Prostate gland (tissue), 2 donors: ENCODE results near the gene ZHX3.

ENCODE experiments used
- POLR2A ChIP-seq: fragments of 450-650 bp; IDR thresholded peaks from one replicate; pipeline ENCODE4 v1.6.1; 2016; ENCODE audit warnings: antibody characterized with exemption, mild to moderate bottlenecking
- POLR2AphosphoS5 ChIP-seq: sonication (generic); formaldehyde crosslinking; IDR thresholded peaks from one replicate; pipeline ENCODE4 v1.6.1; 2017; ENCODE audit warnings: antibody characterized with exemption
- TF ChIP-seq, protein P1 (sequence below), 4 experiments: fragments of 200-600 bp in 2 of 4; fragments of 450-650 bp in 2 of 4; sonication (generic) in 2 of 4; IDR thresholded peaks; 1 replicate in 3 of 4; 2 replicates in 1 of 4; pipeline ENCODE4 v1.5.1; 2016 to 2019; ENCODE audit warnings: antibody characterized with exemption in 4 of 4, mild to moderate bottlenecking in 2 of 4, moderate library complexity in 2 of 4

DNA sequence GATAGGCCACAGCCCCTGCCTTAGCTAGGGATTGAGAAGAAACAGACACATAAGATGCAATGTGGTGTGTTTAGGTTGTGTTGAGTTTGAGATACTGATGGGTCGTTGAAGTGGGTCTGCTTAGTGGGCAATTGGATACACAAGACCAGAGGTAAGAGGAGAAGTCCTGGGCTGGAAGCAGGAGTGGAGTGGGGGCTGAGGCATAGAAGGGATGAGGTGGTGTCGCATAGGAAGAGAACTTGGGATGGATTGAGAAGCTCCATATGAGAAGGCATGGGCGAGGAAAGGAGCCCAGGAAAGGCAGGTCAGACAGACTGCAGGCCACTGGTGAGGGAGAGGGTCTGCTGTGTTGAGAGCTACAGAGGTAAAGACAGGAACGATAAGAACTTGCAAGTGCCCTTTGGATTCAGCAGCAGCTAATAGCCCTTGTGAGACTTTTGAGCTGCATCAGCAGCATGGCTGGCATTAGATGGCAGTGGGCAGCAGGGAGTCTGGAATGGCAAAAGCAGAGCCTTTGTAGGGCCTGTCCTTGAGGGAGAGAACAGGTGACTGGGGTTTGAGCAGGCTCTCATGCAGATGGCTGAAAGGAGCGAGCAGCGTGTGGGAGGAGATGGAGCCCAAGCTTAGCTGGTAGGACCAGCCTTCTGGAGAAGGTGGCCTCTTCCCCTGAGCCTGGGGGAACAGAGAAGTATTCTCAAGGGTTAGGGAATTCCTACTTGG is 147.0 kb downstream of the ZHX3 start:
- no peak for TF ChIP-seq POLR2AphosphoS5
- TF ChIP-seq, protein P1, sequence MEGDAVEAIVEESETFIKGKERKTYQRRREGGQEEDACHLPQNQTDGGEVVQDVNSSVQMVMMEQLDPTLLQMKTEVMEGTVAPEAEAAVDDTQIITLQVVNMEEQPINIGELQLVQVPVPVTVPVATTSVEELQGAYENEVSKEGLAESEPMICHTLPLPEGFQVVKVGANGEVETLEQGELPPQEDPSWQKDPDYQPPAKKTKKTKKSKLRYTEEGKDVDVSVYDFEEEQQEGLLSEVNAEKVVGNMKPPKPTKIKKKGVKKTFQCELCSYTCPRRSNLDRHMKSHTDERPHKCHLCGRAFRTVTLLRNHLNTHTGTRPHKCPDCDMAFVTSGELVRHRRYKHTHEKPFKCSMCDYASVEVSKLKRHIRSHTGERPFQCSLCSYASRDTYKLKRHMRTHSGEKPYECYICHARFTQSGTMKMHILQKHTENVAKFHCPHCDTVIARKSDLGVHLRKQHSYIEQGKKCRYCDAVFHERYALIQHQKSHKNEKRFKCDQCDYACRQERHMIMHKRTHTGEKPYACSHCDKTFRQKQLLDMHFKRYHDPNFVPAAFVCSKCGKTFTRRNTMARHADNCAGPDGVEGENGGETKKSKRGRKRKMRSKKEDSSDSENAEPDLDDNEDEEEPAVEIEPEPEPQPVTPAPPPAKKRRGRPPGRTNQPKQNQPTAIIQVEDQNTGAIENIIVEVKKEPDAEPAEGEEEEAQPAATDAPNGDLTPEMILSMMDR (IDR thresholded peaks at IDR 0.05): no peak
- no peak for TF ChIP-seq POLR2A
